HG03575 (cell line): ENCODE results near the gene SELENOO.

Experiments
- ATAC-seq: cut with Tn5 transposase; IDR thresholded peaks from one replicate; pipeline ENCODE4 v1.9.1; 2021; ENCODE audit not compliant: unreplicated experiment, insufficient number of reproducible peaks, low FRiP score; ENCODE audit errors: extremely low read depth

SELENOO gene

DNA sequence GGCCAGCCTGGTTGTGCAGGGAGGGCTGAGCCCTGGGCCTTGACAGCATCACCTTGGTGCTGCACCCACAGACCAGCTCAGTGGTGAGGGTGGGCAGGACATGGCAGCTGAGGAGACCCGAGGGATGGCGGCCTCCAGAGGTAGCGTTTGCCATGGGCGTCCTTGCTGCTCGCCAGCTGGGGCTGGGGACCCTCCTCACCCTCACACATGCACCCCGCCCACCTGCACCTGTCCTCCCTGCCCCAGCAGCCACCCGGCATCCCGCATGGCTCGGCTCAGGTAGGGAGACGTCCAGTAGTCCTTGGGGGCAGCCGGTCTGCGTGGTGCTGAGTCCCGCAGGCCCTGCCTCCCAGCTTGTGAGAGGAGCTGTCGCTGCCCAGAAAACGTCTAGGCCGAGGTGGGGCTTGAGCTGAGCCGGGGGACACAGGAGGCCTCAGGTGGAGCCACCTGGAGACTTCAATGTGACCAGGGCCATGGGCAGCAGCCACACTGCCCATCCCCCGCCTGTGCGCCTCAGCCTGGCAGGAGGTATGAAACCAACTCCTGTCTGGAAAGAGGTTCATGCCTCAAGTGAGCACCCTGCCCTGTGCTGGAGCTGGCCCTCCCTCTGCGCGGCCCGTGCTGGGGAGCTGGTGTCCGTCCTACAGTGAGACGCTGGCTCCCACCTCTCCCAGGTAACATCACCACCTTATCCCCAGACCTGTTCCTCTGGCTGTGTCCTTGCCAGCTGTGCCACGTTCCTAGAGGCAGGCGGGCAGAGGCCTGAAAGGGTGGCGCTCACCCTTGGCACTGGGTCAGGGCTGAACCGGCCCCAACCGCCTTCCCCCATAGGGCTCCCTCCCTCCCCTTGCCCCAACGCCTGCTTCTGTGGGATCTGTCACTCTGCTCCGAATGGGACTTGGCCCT is 18.4 kb upstream of the SELENOO start:
- no peak for ATAC-seq

GRCh38 chr22:50183141-50183971 is 17.5 kb upstream of the SELENOO start:
- no peak for ATAC-seq

DNA sequence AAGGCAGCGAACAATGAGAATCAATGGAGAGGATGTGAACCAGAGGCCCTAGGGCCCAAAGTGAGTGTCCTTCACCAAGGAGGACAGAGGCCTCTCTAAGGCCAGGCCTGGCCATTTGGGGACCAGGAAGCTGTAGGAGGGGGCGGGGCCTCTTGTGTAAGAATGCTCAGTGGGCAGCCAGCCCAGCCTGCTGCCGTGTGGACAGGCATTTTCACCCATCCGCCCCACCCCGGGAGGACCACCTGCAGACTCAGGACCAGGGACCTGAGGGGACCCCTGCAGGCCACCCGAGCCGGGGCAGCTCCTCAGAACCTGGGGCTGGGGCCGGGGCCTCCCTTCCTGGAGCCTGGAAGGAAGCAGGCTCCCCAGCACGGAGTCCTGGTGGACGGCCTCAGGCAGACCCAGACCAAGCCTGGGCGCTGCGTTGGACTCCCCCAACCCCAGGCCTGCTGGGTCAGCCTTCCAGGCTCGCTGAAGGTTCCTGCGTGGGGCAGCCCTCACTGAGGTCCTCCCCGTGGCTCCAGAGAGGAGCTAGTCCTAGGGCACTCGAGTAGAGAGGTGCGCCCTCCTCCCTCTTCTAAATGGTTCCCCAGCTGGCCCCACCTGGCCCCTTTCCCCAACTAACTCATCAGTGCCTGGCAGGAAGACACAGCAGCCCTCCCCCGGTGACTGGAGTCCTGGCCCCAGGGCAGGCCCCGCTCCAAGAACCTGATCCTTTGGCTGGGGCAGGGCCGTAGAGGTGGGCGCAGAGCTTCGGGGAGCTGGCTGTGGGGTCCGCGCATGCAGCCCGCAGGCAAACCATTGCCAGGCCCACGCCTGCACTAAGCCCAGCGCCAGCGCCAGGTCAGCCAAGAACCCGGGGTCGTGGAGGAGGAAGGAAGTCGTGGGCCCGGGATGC is 16.6 kb upstream of the SELENOO start:
- ATAC-seq: no peak

DNA sequence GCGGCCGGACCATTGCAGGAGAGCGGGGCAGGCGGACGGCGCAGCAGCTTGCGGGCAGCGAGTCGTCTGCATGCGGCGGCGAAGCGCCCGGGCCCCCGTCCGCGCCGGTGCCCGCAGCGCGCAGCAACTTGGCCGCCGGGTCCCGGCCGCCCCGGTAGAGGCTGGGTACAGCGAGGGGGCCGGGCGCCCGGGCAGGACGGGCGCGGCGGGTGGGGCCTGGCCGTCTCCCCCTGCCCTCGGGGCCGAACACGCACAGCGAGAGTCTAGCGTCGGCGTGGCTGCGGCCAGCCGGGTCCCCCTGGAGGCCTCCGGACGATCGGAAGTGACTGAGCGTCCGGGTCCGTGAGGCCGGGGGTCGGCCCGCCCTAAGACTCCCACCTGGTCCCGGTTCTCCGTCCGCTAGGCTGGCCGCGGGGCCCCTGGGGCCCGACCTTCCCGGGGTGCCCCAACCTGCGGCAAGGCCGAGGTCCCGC is 15.9 kb upstream of the SELENOO start:
- no peak for ATAC-seq

DNA sequence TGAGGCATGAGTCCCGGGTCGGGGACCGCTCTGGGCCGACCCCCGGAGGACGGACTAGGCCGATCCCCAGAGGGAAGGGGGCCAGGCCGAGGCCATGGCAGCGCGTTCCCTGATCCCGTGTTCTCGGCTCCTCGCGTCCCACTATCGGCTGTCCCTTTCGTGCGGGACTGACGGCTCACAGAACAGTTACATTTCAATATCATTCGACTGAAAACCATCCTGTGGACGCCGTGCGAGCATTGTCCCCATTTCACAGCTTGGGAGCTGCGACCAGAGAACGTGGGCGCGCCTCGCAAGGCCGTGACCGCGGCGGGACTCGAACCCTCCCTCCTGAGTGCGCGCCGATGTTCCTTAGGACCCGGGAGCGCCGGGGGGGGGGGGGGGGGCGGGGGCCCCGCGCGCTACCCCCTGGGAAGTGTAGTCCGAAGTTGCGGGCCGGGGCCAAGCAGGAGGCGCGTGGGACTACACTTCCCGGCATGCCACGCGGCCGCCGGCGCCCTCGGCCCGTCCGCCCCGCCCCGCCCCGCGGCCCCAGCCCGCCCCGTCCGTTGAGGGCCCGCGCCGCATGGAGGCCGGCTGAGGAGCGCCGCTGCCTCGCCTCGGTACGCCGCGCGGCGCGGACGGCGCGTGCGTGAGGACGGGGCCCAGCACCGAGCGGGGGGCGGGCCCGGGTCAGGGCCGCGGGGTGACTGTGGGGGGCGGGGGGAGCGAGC is 15.3 kb upstream of the SELENOO start, which contains the start of gene TRABD:
TSS of gene TRABD (plus strand) at position 539 of the 713 bp plus-strand sequence. CDS start 7,148 bp downstream, outside the sequence.
- no peak for ATAC-seq

DNA sequence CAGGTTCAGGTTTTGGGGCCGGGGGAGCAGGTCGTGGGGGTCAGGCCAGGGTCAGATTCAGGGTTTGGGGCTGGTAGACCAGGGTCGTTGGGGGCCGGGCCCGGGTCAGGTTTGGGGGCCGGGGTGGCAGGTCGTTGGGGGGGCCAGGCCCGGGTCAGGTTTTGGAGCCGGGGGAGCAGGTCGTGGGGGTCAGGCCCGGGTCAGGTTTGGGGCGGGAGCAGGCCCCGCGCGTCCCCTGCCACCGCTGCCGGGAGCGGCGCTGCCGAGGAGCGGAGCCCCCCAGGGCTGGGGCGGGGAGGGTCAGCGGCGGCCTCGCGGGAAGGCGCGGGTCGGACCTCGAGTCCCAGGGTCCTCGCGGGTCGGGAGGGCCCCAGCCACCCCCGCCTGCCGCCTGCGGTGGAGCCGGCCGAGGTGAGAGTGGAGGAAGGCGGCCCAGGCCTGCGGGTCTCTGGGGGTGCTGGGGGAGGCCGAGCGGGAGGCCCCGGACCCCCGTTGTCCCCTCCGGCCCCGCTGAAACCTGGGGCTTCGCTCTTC is 14.6 kb upstream of the SELENOO start:
- no peak for ATAC-seq

DNA sequence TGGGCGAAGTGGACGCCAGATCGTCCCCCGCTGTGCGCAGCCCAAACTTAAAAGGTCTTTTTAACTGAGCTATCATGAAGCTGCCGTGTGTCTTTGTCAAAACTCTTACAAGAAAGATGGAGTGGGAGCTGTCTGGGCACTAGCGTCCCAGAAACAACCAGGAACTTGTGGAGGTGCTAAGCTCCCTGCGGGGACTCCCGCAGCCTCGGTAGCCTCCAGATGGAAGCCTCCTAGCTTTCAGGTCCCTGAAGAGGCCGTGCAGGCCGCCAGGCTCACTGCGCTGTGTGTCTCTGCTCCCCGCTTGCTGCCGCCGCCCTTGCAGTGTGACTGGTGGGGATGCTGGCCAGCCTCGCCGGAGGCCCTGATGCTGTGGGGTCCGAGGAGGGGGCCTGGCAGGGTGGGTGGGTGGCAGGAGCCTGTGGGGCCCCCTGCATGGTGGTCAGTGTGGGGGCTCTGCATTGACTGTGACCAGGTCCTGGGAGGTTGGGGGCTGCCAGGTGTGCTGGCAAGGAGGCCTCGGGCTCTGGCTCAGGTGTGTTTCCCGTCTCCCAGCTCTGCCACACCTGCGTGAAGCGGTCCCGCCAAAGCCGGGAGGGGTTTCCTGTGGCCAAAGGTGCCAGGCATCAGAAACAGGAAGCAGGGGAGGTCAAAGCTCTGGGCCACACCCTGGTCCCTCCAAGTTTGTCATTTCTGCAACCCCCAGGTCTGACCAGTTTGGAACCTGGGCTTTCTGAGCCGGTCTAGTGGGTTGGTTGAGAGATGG is 13.9 kb upstream of the SELENOO start:
- no peak for ATAC-seq

GRCh38 chr22:50188356-50188755 is 12.5 kb upstream of the SELENOO start:
- ATAC-seq: no peak

DNA sequence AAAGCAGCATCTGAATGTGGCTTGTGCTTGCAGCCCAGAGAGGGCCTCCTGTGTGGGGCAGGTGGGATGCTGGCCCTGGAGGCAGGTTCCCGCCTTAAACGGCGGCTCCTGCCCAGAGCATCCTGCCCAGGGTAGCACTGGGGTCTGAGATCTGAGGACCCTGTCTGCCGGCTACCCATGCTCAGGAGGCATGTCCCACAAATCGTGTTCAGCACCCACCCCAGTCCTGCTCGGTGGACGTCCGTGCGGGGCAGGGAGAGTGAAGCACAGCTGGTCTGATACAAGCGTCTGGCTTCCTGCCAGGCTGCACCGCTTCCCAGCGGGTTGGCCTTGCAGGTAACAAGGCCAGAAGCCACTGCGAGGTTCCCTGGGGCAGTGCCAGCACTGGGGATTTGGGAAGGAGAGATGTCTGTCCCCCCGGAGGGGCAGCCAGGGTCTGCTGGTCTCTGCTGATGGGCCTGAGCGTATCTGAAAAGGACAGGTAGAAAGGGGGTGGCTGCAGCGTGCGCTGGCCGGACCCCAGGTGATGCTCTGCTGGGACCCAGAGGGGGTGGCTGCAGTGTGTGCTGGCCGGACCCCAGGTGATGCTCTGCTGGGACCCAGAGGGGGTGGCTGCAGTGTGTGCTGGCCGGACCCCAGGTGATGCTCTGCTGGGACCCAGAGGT is 11.5 kb upstream of the SELENOO start:
- ATAC-seq: no peak

GRCh38 chr22:50189849-50190181 is 11.0 kb upstream of the SELENOO start:
- ATAC-seq: no peak

GRCh38 chr22:50190182-50190940 is 10.4 kb upstream of the SELENOO start:
- no peak for ATAC-seq

DNA sequence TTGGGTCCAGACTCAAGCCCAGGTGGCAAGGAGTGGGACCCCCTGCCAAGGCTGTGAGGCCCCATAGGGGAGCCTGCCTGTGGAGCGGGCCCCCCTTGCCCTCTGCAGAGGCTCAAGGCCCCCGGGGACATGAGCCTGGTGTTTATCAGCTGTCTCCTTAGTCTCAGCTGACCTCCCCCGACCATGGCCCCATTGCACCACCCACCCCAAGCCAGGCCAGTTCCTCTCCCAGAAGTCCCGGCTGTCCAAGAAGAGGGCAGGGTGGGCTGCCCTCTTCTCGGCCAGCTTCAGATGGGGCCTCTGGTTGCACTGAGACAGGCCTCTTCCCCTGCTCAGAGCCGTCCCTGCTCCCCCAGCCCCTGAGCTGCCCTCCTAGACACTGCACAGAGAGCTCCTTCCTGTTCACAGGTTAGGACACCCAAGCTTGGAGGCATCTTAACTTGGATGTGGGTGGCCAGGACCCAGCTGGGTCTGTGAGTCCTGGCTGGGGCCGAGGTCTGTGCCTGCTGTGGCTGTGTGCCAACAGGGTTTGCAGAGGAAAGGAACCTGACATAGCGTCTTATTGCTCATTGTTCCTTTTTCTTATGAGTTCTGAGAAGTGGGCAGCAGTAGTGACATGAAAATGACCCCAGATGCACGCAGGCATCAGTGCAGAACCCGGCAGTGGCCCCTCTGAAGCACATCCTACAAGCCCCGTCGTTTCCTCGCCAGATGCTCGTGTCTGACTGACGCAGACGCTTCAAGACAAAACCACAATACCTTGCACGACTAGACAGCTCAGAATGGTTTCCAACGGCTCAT is 9.7 kb upstream of the SELENOO start:
- no peak for ATAC-seq

GRCh38 chr22:50192436-50193204 is 8.2 kb upstream of the SELENOO start:
- ATAC-seq: no peak

GRCh38 chr22:50193621-50194020 is 7.2 kb upstream of the SELENOO start:
- ATAC-seq: no peak
